HCT116 (cell line): ENCODE results near the gene GLT8D2. TPM values are rescaled to one million over a fixed set of nuclear protein-coding genes. Genes with fewer than 3 reads are reported as not detected.

Experiments
- ATAC-seq: fragments of 200-7000 bp; cut with Tn5 transposase; 2 replicates; pipeline ENCODE4 v1.9.1; 2020; ENCODE audit warnings: mild to moderate bottlenecking, moderate library complexity
- BruUV-seq: library from RNA; stranded (reverse); fragments of 400-500 nt; replicated peaks from 2 replicates; lab custom pipeline; 2021; lab: Mats Ljungman, UMichigan
- CTCF ChIA-PET: fragments of 300-600 bp; sonication (Branson Sonifier 250); formaldehyde crosslinking; loops from one replicate; lab custom pipeline; 2021; ENCODE audit warnings: antibody characterized with exemption; lab: Charles Lee
- POLR2A ChIA-PET: fragments of 300-600, 350-600 bp; sonication (Branson Sonifier 250); formaldehyde crosslinking; loops from one replicate; lab custom pipeline; 2021; ENCODE audit warnings: antibody characterized with exemption; lab: Charles Lee
- RAD21 ChIA-PET, 2 experiments: fragments of 300-600 bp; sonication (Branson Sonifier 250); formaldehyde crosslinking; loops; one replicate each; lab custom pipeline; 2023; ENCODE audit warnings: low total read pairs in 2 of 2; ENCODE audit not compliant: uncharacterized antibody in 2 of 2, unreplicated experiment in 2 of 2, low non-redundant PET in 1 of 2; lab: Charles Lee
- DNase-seq: peaks from one replicate; pipeline ENCODE4 v3.0.0-alpha.2; 2010; ENCODE audit warnings: low read depth, low spot score
- H2AFZ ChIP-seq: fragments of 200-600 bp; shearing (Covaris generic), sonication (generic); 2 replicates; pipeline ENCODE4 v1.6.1; 2017; ENCODE audit warnings: low read depth, mixed run types, mixed read lengths, antibody characterized with exemption, low read length; ENCODE audit not compliant: poor library complexity, severe bottlenecking
- H3K27ac ChIP-seq: 2 replicates; pipeline ENCODE4 v1.5.1; 2012; ENCODE audit warnings: low read depth, low read length
- H3K27me3 ChIP-seq: fragments of 200-600 bp; sonication (generic); 2 replicates; pipeline ENCODE4 v1.6.1; 2016; ENCODE audit warnings: mixed run types, low read length, mixed read lengths; ENCODE audit not compliant: insufficient read depth
- H3K36me3 ChIP-seq, 2 experiments: fragments of 200-500 bp in 1 of 2; fragments of 200-600 bp in 1 of 2; sonication (Bioruptor generic) in 1 of 2; sonication (generic) in 1 of 2; 2 replicates each; pipeline versions ENCODE4 v1.5.1 to v1.6.1; 2014 to 2016; ENCODE audit warnings: low read length in 2 of 2, inconsistent platforms in 1 of 2, mixed read lengths in 1 of 2, mixed run types in 1 of 2; ENCODE audit not compliant: insufficient read depth in 2 of 2, control insufficient read depth in 1 of 2
- H3K4me1 ChIP-seq, 2 experiments: fragments of 200-600 bp in 1 of 2; sonication (generic) in 1 of 2; 2 replicates each; pipeline versions ENCODE4 v1.5.1 to v1.6.1; 2012 to 2017; ENCODE audit warnings: low read length in 2 of 2, inconsistent platforms in 1 of 2, mild to moderate bottlenecking in 1 of 2, mixed read lengths in 1 of 2, mixed run types in 1 of 2, moderate library complexity in 1 of 2; ENCODE audit not compliant: insufficient read depth in 2 of 2, control insufficient read depth in 1 of 2
- H3K4me2 ChIP-seq: fragments of 200-600 bp; sonication (generic); 2 replicates; pipeline ENCODE4 v1.6.1; 2017; ENCODE audit warnings: mixed run types, low read length, mixed read lengths
- H3K4me3 ChIP-seq, 2 experiments: fragments of 200-600 bp in 1 of 2; sonication (generic) in 1 of 2; replicated peaks in 1 of 2; 2 replicates each; pipeline ENCODE4 v1.5.1; 2011 to 2016; ENCODE audit warnings: low read length in 2 of 2, control low read depth in 1 of 2, low read depth in 1 of 2, mild to moderate bottlenecking in 1 of 2, mixed read lengths in 1 of 2, mixed run types in 1 of 2
- H3K79me2 ChIP-seq: fragments of 200-600 bp; sonication (generic); 2 replicates; pipeline ENCODE4 v1.6.1; 2017; ENCODE audit warnings: mild to moderate bottlenecking, mixed run types, low read length, moderate library complexity, mixed read lengths; ENCODE audit not compliant: insufficient read depth
- H3K9ac ChIP-seq: fragments of 200-600 bp; sonication (generic); 2 replicates; pipeline ENCODE4 v1.6.1; 2016; ENCODE audit warnings: low read length, mixed read lengths
- H3K9me2 ChIP-seq: fragments of 200-600 bp; sonication (generic), shearing (Covaris generic); 2 replicates; pipeline ENCODE4 v1.6.1; 2017; ENCODE audit warnings: mixed run types, mild to moderate bottlenecking, moderate library complexity; ENCODE audit not compliant: insufficient read depth
- H3K9me3 ChIP-seq, 2 experiments: fragments of 200-500 bp in 1 of 2; fragments of 200-600 bp in 1 of 2; sonication (Bioruptor generic) in 1 of 2; sonication (generic) in 1 of 2; 2 replicates each; pipeline ENCODE4 v1.6.1; 2014 to 2017; ENCODE audit warnings: low read length in 2 of 2, mixed read lengths in 2 of 2, inconsistent platforms in 1 of 2, low read depth in 1 of 2, mild to moderate bottlenecking in 1 of 2, mixed run types in 1 of 2, moderate library complexity in 1 of 2; ENCODE audit not compliant: control insufficient read depth in 1 of 2, insufficient read depth in 1 of 2
- H4K20me1 ChIP-seq: fragments of 200-600 bp; sonication (generic), shearing (Covaris generic); 2 replicates; pipeline ENCODE4 v1.6.1; 2017; ENCODE audit warnings: mixed run types, mild to moderate bottlenecking, moderate library complexity; ENCODE audit not compliant: insufficient read depth
- CEBPB ChIP-seq: IDR thresholded peaks from 2 replicates; pipeline ENCODE4 v1.6.1; 2012; ENCODE audit warnings: low read depth
- EGR1 ChIP-seq: IDR thresholded peaks from 2 replicates; pipeline ENCODE4 v1.6.1; 2012; ENCODE audit warnings: low read depth
- EZH2phosphoT487 ChIP-seq: fragments of 200-600 bp; IDR thresholded peaks from 2 replicates; pipeline ENCODE4 v1.6.1; 2018; ENCODE audit warnings: antibody characterized with exemption, borderline replicate concordance
- POLR2A ChIP-seq: IDR thresholded peaks from 2 replicates; pipeline ENCODE4 v1.7.0; 2011; ENCODE audit warnings: borderline replicate concordance; ENCODE audit not compliant: insufficient read depth, insufficient read length; ENCODE audit errors: extremely low read depth
- RAD21 ChIP-seq: IDR thresholded peaks from 2 replicates; pipeline ENCODE4 v1.6.1; 2012; ENCODE audit warnings: low read depth, mild to moderate bottlenecking
- SP1 ChIP-seq: IDR thresholded peaks from 2 replicates; pipeline ENCODE4 v1.6.1; 2012; ENCODE audit warnings: low read depth
- SRF ChIP-seq: IDR thresholded peaks from 2 replicates; pipeline ENCODE4 v1.6.1; 2012; ENCODE audit warnings: low read depth
- TCF7L2 ChIP-seq: IDR thresholded peaks from 2 replicates; pipeline ENCODE4 v1.7.0; 2011; ENCODE audit warnings: borderline replicate concordance, inconsistent platforms; ENCODE audit not compliant: insufficient read depth, insufficient read length; ENCODE audit errors: extremely low read depth
- ZFX ChIP-seq: fragments of 450-650 bp; IDR thresholded peaks from 2 replicates; pipeline ENCODE4 v1.6.1; 2017
- ZNF274 ChIP-seq: fragments of 200-500 bp; sonication (Bioruptor generic); IDR thresholded peaks from 2 replicates; pipeline ENCODE4 v1.6.1; 2014; ENCODE audit warnings: mild to moderate bottlenecking, low read depth, low read length, inconsistent platforms
- intact Hi-C: fragments of 100-400 bp; cut with micrococcal nuclease; formaldehyde crosslinking; loops from 2 replicates; pipeline ENCODE4 v1.10.0; 2022
- total RNA-seq: library from RNA; stranded (reverse); gene quantifications from one replicate; pipeline ENCODE4 v1.2.1, GENCODE V29; 2021; ENCODE audit not compliant: unreplicated experiment
- TF ChIP-seq, protein P1 (sequence below): IDR thresholded peaks from 2 replicates; pipeline ENCODE4 v1.6.1; 2011; ENCODE audit warnings: mild to moderate bottlenecking, low read length, moderate library complexity; ENCODE audit not compliant: insufficient replicate concordance; ENCODE audit errors: extremely low read depth
- TF ChIP-seq, protein P2 (sequence below): IDR thresholded peaks from 2 replicates; pipeline ENCODE4 v1.6.1; 2012

The GLT8D2 gene
- total RNA-seq, 1 experiment from 2014 or later, result 4.8 TPM

DNA sequence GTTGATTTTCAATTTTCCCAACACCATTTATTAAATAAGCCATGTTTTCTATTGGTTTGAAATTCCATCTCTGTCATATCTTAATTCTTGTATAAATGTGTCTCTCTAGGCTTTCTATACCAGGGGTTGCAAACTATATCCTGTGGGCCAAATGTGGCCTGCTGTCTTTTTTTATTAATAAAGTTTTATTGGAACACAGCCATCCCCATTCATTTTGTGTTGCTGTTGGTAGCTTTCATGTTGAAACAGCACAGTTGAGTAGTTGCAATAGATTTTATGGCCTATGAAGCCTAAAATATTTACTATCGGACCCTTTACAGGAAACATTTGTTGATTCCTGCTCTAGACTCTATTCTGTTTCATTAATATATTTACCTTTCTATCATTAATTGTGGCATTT is 23.7 kb upstream of the GLT8D2 start:
- intact Hi-C loops, result no loop called here

More for the DNA sequence above, 23.7 kb upstream of the GLT8D2 start:
- no peak overlapping the region for H2AFZ ChIP-seq
- no peaks in the 10 kb centered on the region for H3K4me1 ChIP-seq
- no peak overlapping the region for H3K4me3 ChIP-seq
- CTCF ChIA-PET, result no interaction called here
- H3K9me3 ChIP-seq, result no peaks in the 10 kb centered on the region
- no peak for ATAC-seq
- RAD21 ChIA-PET, result no interaction called here
- H3K4me2 ChIP-seq, result no peak overlapping the region
- H3K36me3 ChIP-seq, result no peaks in the 10 kb centered on the region
- no peaks in the 10 kb centered on the region for H4K20me1 ChIP-seq
- no peak overlapping the region for H3K27ac ChIP-seq
- DNase-seq, result no peak
- H3K79me2 ChIP-seq, result no peaks in the 10 kb centered on the region
- H3K9me2 ChIP-seq, result no peaks in the 10 kb centered on the region
- POLR2A ChIA-PET, result no interaction called here
- H3K9ac ChIP-seq, result no peak overlapping the region
- H3K27me3 ChIP-seq, result no peaks in the 10 kb centered on the region
- TF ChIP-seq POLR2A (no peak), EZH2phosphoT487 (no peak), EGR1 (no peak), SP1 (no peak), TCF7L2 (no peak), CEBPB (no peak), SRF (no peak), ZFX (no peak), RAD21 (no peak), ZNF274 (no peak)
- TF ChIP-seq, protein P1, sequence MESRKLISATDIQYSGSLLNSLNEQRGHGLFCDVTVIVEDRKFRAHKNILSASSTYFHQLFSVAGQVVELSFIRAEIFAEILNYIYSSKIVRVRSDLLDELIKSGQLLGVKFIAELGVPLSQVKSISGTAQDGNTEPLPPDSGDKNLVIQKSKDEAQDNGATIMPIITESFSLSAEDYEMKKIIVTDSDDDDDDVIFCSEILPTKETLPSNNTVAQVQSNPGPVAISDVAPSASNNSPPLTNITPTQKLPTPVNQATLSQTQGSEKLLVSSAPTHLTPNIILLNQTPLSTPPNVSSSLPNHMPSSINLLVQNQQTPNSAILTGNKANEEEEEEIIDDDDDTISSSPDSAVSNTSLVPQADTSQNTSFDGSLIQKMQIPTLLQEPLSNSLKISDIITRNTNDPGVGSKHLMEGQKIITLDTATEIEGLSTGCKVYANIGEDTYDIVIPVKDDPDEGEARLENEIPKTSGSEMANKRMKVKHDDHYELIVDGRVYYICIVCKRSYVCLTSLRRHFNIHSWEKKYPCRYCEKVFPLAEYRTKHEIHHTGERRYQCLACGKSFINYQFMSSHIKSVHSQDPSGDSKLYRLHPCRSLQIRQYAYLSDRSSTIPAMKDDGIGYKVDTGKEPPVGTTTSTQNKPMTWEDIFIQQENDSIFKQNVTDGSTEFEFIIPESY, result no peak
- TF ChIP-seq, protein P2, sequence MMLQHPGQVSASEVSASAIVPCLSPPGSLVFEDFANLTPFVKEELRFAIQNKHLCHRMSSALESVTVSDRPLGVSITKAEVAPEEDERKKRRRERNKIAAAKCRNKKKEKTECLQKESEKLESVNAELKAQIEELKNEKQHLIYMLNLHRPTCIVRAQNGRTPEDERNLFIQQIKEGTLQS, result no peak
- BruUV-seq, result no TSS peak
